Stimulated activated CD4-positive, alpha-beta T cell treated with anti-CD3 and anti-CD28 coated beads, Interleukin-1b, Interleukin-23, amount 100 ng/mL, for 4 hours (primary cell): ENCODE results near the gene FCAMR.

ENCODE experiments used
- DNase-seq, 2 donors: peaks; one replicate each; pipeline ENCODE4 v3.0.0-alpha.2; 2020; ENCODE audit warnings: low read depth in 2 of 2

Gene FCAMR

DNA sequence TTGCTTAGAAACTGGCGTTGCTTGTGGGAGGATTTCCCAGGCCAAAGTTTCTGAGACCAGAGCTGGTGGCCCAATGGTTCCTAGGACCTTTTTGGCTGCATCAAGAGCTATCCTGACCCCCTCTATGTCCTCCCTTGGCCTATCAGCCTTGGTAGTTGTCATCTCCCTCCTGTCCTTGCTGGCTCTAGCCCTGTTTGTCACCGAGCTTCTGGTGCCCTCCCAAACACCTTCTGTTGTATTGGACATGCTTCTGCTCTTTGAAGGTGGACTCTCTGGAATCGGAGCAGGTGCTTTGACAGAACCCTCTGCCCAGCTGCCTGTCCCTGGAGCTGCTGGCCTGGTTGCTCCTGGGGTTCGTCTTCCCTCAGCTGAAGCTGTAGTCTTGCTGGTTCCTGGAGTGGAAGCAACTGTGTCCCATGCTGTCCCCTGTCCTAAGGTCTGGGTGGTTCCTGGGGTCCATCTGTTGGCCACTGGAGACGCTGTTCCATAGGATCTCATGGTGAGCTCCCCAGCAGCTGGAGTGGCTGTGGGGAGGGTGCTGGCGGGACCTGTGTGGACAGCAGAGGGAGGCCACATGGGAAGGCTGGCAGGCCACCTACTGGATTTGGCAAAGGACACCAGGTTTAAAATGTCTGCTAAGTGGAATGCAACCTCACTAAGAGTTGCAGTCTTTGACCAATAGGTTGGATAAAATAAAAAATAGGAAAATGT, 9.4 kb downstream of the FCAMR start:
- no peak for DNase-seq

DNA sequence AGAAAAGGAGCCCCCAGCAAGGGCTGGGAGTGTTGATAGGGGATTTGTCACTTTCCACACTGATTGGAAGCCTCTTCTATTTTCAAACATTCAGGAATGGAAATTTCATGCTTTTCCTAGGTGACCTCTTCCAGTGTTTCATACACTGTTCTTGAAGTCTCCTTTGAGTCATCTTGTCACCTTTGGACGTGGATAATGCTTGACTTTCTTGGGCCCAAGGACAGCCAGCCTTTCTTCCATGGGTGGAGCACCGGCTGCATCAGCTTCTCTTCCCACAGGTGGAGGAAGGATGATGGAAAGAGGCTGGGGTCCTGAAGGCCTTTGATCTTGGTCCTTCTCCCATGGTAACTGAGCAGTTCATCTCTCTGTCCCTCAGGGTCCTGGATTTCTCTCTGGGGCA, 12.1 kb downstream of the FCAMR start:
- DNase-seq: no peak

DNA sequence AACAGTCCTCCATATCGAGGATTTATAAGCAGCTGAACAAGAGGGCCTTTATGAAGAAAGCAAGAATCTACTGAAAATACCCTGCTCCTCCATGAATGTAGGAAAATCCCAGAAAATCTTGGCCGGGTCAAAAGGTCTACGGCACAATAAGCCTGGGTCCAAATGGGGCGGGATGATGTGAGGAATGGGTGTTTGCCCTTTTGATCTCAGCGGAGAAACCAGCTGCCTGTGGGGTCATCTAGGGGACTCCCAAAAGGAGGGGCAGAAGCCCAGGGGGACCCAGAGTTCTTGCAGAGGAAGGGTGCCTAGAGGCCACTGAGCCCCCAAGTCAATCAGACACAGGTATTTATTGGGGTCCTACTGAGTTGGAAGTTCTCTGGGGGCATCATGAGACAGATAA, 12.6 kb downstream of the FCAMR start:
- DNase-seq: no peak

DNA sequence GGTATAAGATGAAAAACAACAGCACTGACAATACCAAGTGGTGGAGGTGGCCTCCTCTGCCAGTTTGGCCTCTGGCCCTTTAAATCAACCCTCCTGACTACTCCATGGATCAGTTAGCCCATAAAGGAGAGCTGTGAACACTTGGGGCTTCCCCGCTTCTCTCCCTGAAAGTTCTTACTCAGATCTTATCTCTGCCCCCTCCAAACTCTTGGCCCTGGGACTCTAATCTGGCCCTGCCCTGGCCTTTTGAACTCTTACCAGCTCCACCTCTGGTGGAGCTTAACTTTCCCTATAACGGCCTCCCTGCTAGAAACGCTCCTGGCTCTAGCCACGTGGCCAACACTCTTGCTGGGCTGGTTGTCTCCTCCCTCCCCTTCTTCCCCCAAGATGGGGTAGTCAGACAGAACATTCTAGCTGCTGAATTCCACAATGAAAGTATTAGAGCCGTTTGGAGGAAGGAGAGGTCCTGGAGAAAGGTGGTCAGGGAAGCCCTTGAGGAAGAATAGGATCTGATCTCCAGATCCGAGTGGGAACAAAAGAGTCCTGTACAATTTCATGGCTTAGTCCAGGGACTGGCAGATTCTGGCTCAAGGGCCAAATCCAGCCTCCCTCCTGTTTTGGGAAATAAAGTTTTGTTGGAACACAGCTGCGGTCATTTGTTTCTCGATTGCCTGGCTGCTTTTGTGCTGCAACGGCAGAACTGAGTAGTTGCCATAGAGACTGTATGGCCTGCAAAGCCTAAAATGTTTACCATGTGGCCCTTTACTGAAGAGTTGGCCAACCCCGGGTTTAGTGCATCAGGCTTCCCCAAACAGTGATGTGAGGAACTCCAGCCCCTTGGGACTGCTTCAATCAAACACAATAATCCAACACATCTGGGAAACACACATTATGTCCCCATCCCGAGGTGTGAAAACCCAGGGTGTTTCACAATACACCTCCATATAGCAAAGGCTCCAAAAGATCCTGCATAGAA, 14.5 kb downstream of the FCAMR start:
- no peak for DNase-seq

DNA sequence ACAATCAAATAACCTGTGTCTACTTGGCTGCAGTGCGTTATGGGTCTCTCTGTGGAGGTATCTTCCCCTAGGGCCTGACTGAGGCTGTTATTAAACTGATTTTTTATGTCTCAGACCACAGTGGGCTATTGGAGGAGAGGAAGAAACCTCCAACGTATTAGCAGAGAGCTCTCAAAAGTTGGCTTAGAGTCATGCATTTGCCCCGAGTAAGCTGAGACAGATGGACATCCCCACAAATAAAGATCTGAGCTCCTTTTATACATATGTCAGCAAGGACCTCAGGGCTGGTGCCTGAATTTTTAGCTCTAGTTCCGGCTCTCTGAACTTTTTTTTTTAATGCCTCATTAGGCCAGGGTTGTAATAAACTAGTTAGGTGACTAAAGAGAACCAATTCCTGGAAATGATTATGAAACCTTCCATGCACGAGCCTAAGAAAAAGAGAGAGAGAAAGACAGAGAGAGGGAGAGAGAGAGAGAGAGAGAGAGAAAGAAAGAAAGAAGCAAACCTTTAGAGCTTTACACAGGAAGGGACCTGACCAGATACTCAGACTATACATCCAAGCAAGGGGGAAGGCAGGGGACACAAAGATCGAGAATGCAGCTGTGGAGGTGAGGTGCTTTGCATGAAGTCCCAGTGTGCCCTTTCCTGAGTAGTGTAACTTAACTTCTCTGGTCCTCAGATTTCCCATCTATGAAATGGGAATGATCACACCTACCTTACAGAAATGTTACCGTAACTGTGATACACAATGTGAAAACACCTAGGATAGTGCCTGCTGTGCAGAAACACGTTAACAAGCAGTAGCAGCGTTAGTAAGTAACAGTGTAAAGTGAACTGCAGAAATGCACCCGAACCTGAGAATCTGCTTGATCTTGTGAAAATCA, 15.6 kb downstream of the FCAMR start:
- no peak for DNase-seq

DNA sequence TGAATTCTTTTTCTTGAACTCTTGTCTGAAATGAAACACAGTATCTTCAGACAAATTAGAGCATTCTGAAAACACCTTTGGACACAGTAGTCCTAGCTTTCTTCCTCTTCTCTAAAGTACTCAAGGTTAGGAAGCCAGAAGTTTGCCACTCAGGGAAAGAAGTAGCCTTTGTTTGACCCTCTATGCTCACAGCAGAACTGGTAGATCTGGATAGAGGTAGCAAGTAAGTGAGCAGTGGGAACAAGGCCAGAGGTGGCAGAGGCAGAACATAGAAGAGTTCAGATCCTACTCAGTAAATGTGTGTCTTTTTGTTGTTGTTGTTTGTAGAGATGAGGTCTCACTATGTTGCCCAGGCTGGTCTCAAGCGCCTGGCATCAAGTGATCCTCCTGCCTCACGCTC, 16.6 kb downstream of the FCAMR start:
- no peak for DNase-seq

DNA sequence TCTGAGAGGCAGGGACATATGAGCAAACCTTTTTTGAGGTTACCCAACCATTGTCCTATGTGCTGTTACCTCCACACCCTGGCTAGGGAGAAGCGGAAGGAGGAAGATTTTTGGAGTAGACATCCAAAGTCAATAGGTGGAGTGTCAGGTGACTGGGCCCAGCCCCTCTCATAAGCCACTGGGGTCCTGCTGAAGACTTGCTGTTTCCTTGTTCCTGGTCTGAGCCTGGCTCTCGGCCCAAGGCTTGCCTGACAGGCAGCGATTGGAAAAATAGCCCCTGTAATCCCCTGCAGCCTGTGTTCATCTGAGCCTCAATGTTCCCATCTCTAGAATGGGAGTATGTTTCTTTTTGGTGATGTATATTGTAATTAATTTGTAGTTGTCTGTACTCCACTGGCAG, 17.1 kb downstream of the FCAMR start:
- no peak for DNase-seq

DNA sequence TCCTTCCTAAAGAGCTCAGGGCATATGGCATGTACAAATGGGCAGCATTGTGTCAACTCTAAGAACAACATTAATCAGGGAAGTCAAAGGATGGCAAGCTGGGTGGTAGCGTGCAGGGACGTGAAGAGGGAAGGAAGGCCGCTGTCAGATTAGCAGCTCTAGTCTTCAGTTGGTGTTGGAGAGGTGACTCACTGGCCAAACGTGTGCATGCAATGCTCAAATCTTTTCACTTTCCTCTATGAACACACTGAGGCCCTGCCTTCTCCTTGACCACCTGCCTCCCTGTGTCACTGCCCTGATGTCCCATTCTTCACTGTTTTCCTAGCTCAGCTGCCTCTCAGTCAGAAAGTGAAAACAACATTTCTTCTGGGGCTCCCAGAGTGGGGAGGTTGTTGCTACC, 18.1 kb downstream of the FCAMR start:
- no peak for DNase-seq

DNA sequence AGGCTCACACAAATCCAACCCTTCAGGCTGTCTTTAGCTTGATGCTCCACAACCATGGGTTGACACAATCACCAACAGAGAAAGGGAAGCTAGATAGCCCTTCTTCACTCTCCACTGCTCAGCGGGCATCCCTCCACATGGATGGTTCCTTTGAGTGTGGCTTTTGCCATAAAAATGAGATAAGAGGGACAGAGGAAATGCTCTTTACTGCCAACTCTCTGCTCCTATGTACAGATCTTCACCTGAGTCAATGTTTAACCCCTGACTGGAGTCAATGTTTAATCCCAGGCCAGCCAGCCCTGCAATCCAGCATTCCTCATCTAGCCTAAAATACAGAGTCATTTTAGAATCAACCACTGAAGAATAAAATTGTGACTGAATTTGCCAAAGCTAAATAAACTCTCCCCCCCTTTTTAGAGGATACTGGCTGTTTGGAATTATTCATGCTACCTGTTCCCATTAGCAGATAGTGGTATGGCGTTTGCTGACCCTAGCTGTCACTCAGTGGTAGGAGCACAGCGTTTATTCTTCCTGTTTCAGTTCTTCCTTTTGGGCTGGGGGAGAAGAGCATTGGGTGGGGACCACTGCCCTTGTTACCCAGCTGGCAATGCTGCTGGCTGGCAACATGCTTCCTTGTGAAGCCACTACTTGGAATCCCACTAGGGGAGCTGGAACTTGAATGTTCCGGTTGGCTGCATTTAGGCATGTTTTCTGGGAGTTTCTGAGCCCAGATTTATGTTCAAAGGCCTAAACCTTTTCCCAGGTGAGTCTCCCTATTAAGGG, 18.8 kb downstream of the FCAMR start:
- no peak for DNase-seq

DNA sequence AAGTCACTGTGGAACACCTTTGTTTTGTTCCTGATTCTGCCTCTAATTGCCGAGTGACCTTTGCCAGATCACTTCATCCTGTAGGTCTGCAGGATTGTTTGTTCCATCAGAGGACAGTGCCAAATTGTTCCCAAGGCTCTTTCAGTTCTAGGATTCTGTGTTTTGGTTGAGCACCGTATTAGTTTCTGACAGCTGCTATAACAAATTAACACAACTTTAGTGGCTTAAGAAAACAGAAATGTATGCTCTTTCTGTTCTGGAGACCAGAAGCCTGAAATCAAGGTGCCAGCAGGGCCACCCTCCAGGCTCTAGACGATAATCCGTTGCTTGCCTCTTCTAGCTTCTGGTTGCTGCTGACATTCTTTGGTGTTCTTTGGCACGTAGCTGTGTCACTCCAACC, 20.6 kb downstream of the FCAMR start:
- no peak for DNase-seq

DNA sequence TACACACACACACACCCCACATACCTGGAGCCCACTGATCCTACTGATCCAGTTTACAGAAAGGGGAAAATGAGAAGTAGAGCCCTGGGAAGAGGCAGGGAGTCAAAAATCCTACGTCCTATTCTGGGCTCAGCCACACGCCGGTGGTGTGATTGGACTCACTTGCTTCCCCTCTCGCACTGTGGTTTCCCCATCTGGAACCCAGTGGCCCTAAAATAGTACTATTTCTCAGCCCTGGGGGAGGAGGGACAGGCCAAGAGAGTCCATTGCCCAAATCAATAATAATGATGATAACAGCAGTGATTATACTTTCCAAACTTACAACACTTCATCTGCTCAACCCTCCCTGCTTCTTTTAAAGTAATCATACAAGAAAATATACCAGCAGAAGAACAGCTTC, 21.1 kb downstream of the FCAMR start:
- no peak for DNase-seq

DNA sequence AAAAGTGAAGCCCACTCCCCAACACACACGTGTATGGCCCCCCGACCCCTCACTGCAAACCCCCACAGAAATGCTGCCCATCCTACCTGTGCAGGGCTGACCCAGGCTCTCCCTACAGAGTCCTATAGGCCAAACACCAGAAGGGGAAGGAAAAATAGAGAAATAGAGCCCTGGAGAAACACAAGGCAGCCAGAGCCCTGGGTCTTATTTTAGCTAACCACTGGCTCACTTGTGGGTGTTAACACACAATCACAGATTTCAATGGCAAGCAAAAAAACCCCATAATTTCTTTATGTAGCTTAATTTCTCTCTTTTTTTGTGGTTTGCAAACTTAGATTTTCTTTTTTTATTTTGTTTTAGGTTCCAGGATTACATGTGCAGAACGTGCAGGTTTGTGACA, 23.0 kb downstream of the FCAMR start:
- DNase-seq: no peak

DNA sequence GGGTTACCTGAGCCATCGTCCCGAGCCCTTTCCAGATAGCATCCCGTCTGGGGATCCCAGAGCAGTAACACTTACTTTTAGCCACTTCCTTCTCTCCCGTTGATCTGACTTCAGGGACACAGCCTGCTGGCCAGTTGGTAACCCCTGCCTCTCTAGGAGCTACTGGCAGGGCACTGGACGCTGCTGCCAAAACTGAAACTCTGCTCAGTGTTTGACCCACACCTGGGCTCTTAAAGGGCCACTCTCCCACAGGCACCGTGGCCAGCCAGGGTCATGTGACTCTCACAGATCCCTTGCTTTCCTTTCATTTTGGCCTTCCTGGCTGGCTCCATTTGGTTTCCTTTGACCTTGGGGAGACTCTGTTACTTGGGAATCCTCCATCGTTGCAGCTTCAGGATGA, 24.0 kb downstream of the FCAMR start, which contains the start of gene PIGR:
Gene PIGR (minus strand): TSS at position 206 of the 400 bp plus-strand sequence. CDS start 5,935 bp downstream, outside the sequence.
- no peak for DNase-seq

DNA sequence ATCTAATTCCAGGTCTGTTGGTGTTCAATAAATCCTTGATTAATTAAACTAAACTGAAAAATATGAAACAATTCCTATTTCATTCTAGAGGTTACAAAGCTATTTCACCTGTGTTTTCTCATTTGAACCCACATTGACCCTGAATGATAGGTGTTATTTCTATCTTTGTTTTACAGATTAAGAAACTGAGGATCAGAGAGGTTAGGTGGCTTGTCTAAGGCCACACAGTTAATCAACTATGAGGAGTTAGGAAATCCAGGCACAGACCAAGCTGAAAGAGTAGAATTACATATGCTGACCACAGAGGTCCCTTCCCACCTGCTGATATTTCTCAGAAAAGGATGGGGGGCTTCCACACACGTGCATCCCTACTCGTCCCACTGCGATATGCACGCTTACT, 24.5 kb downstream of the FCAMR start:
- DNase-seq: no peak

DNA sequence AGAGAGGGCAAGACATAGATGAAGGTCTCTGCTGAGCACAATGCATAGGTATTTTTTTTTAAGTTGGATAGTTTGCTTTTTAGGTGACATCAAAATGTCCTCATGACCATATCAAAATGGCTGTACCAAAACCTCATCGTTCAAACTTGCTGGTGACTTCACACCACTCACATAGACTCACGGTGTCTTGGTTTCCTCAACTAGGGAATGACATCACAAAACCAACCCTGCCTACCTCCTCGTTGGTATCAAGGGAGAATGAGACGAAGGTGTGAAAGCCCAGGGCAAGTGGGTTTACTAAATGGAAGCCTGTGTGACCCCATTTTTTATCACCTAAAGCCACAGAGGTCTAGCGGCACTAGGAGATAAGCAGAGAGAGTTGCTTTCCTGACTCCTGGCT, 25.6 kb downstream of the FCAMR start:
- DNase-seq: no peak

DNA sequence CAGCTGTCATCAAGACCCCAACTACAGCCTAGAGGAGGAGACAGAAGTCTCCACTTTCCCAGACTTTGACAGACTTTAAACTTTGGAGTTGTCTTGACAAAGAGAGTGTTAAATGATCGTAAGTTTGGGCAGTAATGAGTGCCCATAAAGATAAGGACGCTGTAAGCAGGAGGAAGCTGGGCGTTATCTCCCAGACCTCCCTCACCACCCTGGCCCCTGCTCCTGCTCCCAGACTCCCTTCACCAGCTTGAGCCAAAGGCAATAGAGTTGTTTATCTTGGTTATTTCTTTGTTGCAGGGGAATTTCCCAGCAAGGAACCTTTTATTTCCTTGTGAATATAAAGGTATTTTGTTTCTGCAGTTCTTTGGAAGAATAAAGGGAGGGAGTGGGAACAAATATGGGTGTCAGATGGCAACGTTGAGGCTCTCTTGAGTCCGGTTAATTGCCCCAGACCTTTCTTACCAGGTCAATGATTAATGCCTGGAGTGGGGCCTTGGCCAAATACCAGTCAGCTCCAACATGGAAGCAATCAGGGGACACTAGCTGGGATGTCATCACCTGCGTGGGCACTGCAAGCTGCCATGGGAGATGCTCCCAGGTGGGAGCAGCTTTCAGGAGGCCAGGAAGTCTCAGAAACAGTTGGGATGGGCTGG, 28.4 kb downstream of the FCAMR start:
- DNase-seq: no peak

DNA sequence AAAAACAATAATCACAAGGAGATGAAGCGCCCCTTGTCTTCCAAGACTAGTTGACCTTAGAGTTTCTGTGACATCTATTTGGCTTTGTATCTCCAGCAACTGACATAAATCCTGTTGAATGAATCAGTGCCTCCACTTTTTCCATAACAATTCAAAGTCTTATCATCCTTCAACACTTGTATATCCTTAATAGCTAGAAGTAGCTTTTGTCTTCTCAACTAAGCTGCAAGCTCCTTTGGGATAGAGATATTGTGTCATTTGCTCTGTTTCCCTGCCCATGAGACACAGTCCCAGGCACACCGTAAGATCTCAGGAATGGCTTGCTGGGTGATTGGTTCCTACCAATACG, 29.7 kb downstream of the FCAMR start:
- no peak for DNase-seq

DNA sequence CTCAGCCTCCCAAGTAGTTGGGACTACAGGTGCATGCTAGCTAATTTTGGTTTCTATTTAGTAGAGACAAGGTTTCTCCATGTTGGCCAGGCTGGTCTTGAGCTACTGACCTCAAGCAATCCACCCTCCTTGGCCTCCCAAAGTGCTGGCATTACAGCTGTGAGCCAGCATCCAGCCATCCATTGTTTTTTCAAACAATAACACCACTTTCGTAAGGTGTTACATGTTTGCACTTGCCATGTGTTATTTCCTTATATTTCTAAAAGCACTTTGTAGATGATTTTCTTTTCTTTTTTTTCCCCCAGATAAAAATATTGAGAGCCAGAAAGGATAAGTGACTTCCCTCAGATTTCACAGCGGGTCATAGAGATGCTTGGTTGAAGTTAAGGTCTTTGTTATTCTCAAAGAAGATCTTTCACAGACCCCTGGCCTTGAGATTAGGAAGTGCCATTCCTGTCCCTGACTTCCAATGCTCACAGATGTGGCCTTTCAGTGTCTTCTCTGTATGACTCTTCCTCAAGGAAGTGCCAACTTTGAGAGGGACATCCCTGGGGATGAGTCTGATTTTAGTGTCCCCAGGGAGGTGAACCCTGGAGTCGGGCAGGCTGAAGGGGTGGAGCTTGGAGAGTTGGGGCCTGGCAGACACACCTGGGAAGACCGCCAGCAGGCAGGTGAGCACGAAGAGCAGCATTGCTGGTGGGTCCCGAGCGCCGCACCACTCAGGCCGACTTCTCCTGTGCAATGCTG, 30.2 kb downstream of the FCAMR start:
- no peak for DNase-seq

DNA sequence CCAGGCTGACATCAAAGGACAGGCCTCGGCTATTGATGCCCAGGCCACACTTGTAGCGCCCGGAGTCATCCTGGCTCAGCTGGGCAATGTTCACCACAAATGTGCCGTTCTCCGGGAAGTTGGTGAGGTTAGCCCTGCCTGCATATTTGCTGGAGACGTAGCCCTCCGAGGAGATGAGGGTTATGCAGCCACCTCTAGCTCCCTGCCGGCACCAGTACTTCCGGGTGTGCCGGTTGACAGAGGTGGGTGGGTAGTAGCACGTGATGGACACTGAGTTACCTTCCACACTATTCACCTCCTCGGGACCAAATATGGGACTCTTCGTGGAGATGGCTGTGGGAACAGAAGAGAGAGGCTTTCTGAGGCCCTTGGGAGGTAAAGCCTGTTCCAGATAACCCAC, 31.1 kb downstream of the FCAMR start:
- DNase-seq: no peak

DNA sequence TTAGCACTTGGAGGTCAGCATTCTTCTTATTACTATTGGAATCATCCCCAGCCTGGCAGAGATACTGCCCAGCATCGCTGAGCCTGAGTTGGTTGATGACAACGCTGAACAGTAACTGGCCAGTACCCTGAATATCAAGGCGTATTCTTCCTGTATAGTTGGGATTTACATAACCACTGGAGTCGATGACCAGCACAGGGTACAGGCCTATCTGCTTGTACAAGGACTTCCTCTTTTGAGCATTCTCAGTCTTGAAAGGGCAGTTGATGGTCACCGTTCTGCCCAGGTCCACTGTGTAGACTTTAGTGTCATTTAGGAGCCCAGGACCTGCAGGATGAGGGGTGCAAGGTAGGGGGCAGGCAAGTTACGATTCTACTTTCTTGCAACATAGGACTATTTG, 32.8 kb downstream of the FCAMR start:
- DNase-seq: no peak
